ENCODE results near the gene ZNF497.
"Not testable (repeated sequence)": the region's sequence is repeated elsewhere in the genome, so short reads cannot be mapped to it uniquely, and the experiment has no call there.

ZNF497 gene

DNA sequence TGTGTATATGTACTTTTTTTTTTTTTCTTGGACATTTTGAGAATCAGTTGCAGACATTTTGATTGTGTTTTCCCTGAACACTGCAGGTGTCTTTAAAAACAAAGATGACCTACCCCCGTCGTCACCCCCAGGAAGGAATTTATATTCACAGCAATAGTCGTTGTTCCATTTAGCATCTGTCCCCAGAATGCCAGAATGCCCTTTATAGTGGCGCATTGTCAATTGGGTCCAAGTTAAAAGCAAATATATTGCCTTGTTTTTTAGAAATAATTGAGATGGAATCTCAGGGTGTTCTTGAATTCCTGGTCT lies 31.1 kb upstream of the ZNF497 start:
- DNase-seq = no peak

DNA sequence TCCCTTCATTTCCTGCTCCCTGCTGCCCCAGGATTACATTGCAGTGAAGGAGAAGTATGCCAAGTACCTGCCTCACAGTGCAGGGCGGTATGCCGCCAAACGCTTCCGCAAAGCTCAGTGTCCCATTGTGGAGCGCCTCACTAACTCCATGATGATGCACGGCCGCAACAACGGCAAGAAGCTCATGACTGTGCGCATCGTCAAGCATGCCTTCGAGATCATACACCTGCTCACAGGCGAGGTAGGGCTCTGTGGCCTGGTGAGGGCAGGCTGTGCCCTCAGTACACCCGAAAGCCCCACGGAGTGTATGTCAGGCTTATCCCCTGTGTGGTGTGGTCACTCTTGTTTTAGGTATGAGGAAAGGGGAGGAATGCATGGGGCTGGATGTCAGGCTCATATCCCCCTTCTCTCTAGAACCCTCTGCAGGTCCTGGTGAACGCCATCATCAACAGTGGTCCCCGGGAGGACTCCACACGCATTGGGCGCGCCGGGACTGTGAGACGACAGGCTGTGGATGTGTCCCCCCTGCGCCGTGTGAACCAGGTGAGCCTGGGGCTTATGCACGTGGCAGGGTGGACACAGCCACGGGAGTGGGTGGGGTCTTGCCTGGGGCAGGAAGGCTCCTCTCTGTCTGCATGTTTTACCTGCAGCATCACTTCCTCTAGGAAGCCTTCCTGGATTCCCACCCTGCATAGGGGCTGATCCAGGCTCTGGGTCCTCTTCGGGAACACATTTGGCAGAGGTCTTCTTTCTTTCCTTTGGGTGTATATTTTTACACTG lies 30.6 kb upstream of the ZNF497 start:
- DNase-seq = no peak

DNA sequence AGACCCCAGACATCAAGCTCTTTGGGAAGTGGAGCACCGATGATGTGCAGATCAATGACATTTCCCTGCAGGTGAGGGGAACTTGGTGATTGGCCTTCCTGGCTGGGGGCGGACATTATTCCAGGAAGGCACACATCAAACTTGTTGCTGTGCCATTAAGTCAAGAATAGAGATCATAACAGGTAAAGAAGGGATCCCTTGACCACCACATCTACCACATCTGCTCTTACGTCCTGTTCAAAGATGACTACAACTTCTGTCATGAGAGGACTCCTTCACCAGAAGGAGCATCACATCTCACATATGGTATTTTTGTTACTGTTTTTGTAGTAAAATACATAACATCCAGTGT lies 25.6 kb upstream of the ZNF497 start:
- DNase-seq = no peak

DNA sequence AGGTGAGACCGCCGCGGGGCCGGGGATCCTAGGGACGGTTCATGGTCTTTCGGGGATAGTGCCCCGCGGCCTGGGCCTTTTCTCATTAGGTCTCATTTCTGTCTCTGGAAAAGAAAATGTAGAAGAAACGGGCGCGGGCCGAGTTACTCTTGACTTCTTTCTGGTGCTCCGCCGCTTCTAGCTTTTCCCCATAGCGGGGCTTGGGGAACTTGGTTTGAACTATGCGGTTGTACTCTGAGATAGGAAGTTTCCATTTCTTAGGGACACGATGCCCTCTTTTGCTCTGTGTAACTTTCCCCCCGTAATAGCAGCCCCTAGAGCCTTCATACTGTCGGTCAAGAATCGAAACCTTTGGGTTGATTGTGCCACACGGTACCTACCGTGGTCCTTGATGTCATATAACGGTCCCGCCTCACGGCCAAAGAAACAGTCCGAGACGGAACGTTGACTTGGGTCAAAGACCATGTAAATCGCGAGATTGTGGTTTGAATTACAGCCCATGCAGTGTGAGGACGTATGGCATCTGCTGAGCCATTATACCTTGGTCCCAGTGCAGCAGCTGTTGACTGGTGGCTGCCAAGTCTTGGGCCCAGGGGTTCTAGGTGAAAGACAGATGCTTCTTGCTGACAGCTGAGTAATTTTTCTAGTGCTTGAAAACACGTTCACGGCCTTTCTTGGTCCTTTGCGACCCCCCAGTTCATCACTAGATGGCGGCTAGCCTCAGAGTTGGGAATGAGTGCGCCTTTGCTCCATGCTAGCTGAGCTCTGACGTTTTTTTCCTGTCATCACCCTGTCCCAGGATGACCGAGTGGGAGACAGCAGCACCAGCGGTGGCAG lies 25.0 kb upstream of the ZNF497 start:
- no peak for DNase-seq

DNA sequence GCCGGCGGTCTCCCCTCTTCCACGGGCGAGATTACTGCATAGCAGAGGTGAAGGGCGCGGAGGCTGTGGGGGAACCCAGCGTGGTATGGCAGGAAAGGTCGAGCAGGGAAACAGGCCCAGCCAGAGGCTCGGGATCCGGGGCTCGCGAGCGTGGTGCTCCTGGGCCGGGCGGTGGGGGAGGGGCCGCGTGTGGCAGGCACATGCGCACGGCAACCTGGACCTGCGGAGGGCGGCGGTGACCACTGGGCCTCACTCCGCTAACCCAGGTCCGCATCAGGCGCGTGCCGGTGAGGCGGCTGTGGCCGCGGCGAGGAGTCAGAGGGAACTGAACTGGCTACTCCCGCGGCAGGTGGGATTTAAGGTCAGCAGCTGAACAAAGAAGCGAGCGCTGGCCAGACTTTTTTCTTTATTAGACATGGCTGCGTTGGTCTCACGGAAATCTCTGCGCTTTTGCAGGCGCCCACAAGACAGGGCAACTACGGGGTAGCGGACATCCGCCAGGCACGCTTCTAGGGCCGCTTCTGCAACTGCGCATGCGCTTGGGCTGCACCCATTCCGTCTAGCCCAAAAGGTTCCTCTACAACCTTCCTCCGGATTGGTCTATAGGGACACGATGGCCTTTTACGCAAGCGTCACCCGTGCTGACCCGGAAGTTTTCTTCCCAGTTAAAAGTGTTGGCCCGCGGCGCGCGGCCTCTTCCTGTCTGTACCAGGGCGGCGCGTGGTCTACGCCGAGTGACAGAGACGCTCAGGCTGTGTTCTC lies 24.2 kb upstream of the ZNF497 start, which contains the start of gene RPS5:
Gene RPS5 (plus strand): TSS at position 694 of the 762 bp plus-strand sequence. CDS start 869 bp downstream, outside the sequence.
- DNase-seq = peak; percentile 93

DNA sequence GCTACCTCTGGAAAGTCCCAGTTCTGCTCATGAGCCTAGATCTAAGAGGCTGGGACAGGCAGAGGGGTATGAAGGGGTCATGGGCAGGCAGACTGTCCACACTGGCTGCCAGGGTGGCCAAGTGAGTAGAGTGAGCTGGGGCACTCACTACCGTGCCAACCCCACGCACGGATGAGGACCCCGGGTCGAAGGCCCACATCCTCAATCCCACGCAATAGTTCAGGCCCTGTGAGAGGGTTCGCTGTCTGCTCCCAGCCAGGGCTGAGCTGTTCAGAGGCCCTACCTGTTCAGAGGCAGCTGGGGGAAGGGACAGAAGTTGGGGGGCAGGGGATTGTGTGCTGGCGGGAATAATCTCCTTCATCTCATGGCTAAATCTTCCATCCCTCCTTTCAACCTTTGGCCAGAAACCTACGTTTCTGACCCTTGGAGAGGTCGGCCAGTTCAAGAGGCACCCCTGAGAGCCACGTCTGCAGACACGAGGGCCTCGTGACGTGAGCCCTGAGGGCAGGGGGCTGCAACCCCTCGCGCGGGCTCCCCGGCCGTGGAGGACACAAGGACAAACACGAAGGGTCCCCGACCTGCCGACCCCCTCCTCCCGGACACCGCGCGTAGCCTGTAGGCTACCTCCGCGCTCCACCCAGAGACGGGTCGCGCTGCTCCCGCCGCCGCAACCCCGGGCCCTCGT lies 23.5 kb upstream of the ZNF497 start:
- no peak for DNase-seq

DNA sequence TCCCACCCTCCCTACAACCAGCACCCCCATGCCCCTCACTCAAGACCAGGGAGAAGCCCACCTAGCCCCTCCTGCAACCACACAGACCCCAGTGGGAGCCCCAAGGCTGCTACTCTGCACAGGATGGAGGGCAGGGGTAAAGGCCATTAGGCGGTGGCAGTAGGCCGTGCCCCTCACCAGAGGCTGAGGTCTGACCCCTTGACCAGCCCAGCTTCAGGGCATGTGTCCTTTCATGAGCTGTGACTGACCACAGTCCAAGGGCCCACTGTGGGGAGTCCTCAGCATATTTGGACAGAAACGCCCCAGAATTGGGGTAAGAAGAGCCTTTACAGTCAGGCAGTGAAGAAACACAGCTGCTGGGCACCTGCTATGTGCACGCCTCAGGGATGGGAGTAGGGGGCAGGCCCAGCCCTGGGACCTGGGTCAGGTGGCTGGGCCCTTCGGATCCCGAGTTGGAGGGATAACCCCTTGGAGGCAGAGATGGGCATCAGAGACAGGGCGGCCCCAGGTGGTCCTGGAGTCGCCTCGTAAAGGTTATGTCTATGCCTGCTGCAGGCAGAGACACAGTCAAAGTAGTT lies 22.9 kb upstream of the ZNF497 start:
- DNase-seq = no peak

DNA sequence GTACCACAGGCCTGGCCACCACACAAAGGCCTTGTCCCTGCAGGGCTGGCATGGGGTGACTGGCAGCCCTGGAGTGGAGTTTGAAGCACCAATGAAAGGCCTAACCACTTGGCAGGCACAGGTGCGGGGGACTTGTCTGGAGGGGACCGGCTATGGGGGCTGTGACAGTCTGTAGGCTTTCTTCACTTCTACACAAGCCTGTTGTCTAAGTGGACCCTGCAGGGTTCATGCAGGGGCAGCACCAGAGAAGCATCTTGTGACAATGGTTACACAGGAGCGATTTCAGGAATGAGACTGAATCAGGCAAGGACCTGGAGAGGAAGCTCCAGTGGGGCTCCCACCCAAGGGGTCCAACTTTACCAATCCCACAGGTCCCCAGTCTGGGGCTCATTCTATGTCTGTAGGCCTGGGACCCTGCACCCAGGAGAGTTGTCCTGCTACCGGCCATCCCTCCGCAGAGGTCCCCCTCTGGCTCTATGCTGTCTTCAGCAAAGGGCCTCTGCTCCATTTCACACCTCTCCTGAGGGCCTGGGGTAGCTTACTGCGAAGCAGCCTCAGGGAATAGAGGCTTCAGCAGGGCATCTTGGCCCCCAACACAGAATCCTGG lies 20.5 kb upstream of the ZNF497 start:
- DNase-seq = no peak

DNA sequence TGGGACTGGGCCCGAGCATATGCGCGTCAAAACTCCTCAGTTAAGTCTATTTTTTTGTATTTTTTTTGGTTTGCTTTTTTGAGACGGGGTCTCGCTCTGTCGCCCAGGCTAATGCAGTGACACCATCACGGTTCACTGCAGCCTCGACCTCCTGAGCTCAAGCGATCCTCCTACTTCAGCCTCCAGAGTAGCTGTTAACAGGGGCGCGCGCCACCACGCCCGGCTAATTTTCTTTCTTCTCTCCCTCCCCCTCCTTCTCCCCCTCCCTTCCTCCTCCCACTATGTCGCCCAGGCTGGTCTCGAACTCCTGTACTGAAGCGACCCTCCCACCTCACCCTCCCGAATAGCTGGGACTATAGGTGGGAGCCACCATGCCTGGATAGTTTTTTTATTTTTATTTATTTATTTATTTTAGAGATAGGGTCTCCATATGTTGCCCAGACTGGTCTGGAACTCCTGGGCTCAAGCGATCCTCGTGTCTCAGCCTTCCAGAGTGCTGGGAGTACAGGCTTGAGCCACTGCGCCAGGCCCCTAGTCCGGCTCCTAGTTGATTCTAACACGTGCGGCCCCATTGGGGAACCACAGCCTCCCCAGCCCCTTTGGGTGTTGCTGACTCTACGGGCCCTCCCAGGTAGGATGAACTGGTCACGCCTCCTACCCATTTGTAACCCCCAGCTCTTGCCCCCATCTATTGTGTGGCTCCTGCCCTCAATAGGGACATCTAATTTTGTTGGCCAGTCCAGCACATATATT lies 19.1 kb upstream of the ZNF497 start:
- no peak for DNase-seq

DNA sequence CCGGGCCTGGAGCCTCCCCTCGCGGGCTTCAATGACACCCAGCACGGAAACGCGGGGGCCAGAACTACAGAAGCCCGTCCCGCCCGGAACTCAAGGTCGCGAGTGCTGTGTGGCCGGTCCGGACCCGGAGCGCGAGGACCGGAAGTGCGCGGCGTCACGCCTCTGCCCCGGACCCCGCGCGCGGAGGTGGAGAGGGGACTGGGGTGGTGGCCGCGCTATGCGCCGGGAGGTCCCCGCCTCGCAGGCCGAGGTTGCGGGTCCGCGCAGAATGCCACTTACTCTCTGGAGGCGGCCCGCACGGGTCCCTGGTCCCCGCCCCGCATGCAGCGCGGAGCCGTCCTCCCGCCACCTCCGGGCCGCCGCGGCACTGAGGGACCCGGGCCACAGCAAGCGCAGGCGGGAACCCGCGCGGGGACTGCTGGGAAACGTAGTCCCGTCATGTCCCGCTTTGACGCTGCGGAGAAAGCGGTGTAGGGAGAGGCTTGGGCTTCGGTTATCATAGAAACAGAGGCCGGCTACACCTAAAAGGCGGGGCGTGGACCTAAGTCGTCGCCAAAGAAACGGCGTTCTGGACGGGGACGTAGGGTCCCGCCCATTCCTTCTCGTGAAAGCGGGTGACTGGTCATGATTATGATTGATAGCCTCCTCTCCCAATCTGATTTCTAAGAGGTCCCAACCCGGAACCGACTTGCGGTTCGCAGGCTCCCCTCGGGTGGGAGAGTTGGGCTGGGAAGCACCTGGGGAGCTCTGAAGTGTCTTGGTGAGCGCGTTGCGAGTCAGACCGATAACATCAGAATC lies 18.3 kb upstream of the ZNF497 start, which contains the start of gene ZNF837:
Gene ZNF837 (minus strand): TSS at position 369 of the 798 bp plus-strand sequence. CDS start 11,698 bp downstream, outside the sequence.
- peak; percentile 99 for DNase-seq

DNA sequence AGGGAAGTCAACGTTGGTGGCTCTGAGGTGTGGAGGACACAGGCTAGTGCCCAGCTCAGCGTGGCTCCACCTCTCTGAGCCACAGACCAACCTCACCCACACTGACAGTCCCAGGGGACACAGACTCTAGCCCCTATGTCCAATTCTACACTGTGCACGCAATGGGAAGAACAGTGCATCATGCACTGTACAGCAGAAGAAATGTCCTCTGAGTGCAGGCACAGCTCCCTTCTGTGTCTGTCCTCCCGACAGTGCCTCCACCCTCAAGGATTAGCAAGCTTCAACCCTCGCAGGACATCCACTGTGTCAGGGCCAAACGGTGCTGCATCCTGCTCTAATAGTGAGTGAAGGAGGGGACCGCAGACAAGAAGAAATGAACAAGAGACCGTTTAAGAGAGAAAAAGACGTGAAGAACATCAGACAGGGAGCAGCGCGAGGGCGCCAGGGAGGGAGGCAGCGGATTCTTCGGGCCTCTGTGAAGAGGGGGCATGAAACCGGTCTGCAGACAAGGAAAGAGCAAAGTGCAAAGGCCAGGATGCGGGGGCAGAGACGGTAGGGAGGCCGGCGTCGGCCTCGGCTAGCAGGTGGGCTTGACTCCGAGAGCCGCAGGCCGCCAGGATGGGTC lies 17.6 kb upstream of the ZNF497 start:
- DNase-seq = no peak

DNA sequence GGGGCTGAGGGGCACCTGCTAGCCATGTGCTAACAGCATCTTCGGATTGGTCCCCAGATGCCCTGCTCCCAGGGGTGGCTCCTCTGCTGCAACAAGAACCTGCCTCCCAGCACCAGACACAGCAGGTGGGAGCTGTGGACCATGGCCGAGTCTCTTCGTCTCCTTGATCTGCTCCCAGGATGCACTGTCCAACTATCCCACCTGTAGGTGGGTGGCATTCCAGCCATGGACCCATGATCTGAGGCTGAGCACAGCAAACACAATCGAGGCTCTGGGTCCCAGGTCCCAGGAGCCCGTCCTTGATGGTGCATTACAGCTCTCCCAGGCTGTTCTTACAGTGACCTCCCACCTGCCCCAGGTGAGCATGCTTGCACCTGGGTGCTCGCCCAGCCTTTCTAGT lies 16.7 kb upstream of the ZNF497 start:
- DNase-seq = no peak

DNA sequence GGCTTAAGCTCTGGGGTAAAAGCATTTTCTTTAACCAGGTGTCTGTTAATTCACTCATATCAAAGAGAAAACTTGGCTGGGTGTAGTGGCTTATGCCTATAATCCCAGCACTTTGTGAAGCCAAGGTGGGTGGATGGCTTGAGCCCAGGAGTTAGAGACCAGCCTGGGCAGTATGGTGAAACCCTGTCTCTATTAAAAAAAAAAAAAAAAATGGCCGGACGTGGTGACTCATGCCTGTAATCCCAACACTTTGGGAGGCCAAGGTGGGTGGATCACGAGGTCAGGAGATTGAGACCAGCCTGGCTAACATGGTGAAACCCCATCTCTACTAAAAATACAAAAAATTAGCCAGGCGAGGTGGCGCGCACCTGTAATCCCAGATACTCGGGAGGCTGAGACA lies 14.2 kb upstream of the ZNF497 start:
- not testable (repeated sequence) for DNase-seq

DNA sequence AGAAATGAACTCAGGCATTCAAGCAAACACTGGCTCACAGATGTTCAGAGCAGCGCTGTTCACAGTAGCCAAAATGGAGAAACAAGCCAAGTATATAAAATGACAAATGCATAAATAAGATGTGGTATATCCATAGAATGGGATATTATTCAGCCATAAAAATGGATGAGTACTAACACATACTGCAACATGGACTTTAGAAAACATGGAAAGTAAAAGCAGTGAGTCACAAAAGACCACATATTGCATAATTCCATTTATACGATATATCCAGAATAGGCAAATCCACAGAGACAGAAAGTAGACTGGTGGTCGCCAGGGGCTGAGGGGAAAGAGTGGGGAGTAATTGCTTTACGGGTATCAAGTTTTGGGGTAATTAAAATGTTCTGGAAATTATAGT lies 11.6 kb upstream of the ZNF497 start:
- DNase-seq = no peak

DNA sequence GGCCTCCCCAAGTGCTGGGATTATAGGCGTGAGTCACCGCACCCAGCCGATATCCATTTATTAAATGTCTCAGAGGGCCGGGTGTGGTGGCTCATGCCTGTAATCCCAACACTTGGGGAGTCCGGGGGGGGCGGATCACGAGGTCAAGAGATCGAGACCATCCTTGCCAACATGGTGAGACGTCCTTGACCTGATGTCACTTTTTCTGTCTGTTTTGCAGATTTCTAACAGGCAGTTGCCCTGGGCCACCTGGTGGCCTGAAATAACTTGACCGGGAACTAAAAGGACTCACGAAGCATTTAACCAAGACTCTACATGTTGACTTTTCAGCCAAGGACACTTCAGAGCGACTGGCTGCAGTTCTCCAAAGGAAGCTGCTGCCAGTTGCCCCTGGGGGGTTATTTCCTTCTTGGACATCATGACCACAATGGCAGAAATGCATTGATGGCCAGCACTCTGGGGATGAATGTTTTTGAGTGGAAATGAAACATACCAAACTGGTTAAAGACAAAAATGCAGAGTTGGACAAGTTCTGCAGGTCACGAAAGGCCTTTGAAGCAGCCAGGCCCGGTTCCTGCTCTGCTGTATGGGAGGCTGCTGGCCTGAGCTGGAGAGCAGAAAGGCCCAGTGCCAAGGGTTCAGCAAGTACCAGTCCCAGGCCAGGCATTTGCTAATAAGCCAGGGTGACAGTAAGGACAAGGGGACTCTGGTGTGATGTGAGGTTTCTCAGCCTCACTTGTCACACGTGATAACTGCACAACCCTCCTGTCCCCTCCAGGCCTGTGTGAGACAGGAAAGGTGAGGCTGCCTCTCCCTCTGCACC lies 10.0 kb upstream of the ZNF497 start:
- DNase-seq = no peak

DNA sequence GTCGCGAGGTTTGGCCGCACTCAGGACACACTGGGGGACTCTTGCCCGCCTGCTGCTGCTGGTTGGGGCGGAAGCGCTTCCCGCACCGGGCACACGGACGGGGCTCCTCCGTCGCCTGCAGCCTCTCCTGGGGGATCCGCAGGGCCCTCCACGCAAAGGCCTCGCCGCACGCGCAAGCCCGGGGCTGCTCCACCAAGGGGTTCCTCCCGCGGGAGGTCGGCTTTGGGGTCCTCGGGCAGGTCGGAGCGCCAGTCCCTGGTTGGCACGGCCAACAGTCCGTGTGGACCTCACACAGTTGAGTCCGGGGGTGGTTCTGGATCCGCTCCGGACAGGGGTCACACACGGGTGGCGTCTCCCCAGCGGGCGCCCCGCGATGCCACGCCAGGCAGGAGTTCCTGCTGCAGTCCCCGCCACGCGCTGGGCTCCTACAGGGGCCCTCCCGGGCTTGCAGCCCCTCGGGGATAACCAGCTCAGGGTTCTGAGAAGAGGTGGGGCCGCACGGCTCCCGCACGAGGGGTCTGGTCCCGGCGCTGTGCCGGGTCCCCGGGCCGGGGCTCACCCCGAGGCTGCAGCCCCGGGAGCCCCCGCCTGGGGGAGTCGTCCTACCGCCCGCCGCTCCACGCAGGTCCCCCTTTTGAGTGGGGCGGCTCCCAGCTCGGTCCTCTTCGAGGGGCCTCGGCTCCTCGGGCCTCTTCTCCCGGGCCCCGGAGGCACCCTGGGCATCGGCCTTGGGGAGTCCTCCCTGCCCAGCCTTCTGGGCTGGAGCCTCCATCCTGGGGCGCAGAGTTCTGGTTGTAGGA lies 6.2 kb upstream of the ZNF497 start:
- no peak for DNase-seq

DNA sequence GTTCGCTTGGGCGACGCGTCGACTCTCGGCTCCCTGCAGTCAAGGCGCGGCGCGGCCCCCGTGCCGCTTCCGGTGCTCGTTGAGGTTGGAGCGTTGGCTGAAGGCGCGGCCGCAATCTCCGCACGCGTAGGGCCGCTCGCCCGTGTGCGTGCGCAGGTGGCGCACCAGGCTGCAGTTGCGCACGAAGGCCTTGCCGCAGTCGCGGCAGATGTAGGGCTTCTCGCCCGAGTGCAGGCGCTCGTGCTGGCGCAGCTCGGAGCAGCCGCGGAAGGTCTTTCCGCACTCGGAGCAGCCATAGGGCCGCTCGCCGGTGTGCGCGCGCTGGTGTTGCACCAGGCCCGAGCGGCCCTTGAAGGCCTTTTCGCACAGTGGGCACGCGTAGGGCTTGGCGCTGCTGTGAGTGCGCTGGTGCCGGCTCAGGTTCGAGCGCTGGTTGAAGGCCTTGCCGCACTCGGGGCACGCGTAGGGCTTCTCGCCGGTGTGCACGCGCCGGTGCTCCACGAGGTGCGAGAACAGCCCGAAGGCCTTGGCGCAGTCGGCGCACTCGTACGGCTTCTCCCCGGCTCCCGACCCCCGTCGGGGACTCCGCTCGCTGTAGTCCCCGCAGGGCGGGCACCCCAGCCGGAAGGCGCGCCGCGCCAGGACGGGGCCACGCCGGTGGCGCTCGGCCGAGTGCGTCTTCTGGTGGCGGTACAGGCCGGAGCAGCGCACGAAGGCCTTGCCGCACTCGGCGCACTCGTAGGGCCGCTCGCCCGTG lies 5.3 kb upstream of the ZNF497 start:
- DNase-seq = no peak

Measured in NK-92 treated with Interleukin-12 subunit alpha and Interleukin-12 subunit beta, amount 100 ng/mL, for 24 hours (cell line).